Measurements from ENCODE around the gene CINP.

CINP gene

DNA sequence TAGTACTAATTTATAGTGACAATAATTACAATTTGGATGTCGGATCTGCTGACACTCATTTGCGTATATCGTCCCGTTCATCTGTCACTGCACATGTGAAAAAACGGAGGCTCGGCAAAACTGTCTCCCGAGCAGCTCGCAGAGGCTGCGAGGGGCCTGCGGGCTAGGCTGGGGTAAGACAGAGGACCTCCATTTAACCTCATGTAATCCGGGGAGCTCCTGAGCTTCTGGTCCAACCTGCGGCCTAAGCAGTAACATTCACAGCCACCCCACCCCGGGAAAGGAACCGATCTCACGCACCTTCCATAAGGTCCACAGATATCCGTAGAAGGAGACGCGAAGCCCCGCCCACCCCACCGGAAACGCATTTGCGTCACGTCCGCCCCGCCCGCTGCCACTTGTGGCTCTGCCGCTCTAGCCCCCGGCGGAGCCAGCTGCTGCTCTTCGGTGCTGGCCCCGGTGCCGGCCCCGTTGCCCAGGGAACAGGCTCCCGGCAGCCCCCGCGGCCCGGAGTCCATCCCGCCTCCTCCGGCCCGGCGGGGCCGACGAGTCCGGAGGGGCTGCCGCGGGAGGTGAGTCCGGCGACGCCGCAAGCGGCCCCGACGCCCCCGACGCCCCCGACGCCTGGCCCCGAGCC lies at the start of gene CINP, which contains the start of gene TECPR2:
Gene CINP (minus strand): TSS at position 346 of the 637 bp plus-strand sequence. CDS start 39 bp downstream, at position 307.
Gene TECPR2 (plus strand): TSS at position 397 of the 637 bp plus-strand sequence. CDS start 13,781 bp downstream, outside the sequence.
- peak; percentile 99 for DNase-seq
- peak within 1 kb of the TSS; percentile 94 for H3K4me3 Mint-ChIP-seq
- peaks cover 15% of the 10 kb centered on the region for H3K4me1 Mint-ChIP-seq
- H3K27me3 Mint-ChIP-seq (ENCODE audit: low read depth, poor library complexity), result no peaks in the 10 kb centered on the region
- TF ChIP-seq CTCF (IDR thresholded peaks at IDR 0.05), result no peak
- peaks cover 8% of the 10 kb centered on the region for H3K36me3 Mint-ChIP-seq (ENCODE audit: low read depth)
- H3K9me3 Mint-ChIP-seq, result no peaks in the 10 kb centered on the region
- peak within 1 kb of the TSS; percentile 75 for H3K27ac Mint-ChIP-seq

DNA sequence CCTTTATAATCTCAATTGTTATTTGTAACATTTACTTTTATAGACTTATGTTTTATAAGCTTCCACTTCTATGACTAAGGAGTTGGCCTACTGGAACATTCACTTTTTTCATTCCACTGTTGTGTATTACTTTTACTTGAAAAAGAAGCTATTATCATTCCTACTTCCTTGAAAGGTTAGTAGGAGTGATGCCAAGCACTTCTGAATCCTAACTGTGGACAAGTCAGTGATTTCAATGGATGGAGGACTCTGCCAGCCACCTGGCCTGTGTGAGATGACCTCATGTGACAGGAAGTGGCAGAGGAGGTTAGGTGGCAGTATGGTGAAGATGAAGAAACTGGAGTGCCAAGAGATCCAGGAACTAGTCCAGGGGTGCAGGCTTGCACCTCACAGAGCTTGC lies 46.0 kb upstream of the CINP start:
- no peak for TF ChIP-seq CTCF (IDR thresholded peaks at IDR 0.05)
- H3K4me3 Mint-ChIP-seq, result no peak overlapping the region
- no peaks in the 10 kb centered on the region for H3K9me3 Mint-ChIP-seq
- H3K36me3 Mint-ChIP-seq (ENCODE audit: low read depth), result peaks cover 41% of the 10 kb centered on the region
- DNase-seq, result no peak
- H3K4me1 Mint-ChIP-seq, result no peaks in the 10 kb centered on the region
- no peaks in the 10 kb centered on the region for H3K27me3 Mint-ChIP-seq (ENCODE audit: low read depth, poor library complexity)
- no peak overlapping the region for H3K27ac Mint-ChIP-seq

GRCh38 chr14:102407258-102407657 lies 44.6 kb upstream of the CINP start:
- DNase-seq, result no peak
- TF ChIP-seq CTCF (IDR thresholded peaks at IDR 0.05), result no peak
- H3K9me3 Mint-ChIP-seq, result peaks cover 15% of the 10 kb centered on the region
- H3K27ac Mint-ChIP-seq, result no peak overlapping the region
- H3K36me3 Mint-ChIP-seq (ENCODE audit: low read depth), result peaks cover 56% of the 10 kb centered on the region
- no peak overlapping the region for H3K4me3 Mint-ChIP-seq
- H3K27me3 Mint-ChIP-seq (ENCODE audit: low read depth, poor library complexity), result no peaks in the 10 kb centered on the region
- no peaks in the 10 kb centered on the region for H3K4me1 Mint-ChIP-seq

- no peaks in the 10 kb centered on the region for H3K4me1 Mint-ChIP-seq
- no peak for DNase-seq
- peaks cover 83% of the 10 kb centered on the region for H3K36me3 Mint-ChIP-seq (ENCODE audit: low read depth)
- peaks cover 52% of the 10 kb centered on the region for H3K9me3 Mint-ChIP-seq
- no peak for TF ChIP-seq CTCF (IDR thresholded peaks at IDR 0.05)
- H3K27me3 Mint-ChIP-seq (ENCODE audit: low read depth, poor library complexity), result peaks cover 4% of the 10 kb centered on the region
- no peak overlapping the region for H3K27ac Mint-ChIP-seq
- no peak overlapping the region for H3K4me3 Mint-ChIP-seq
These were observed 40.3 kb upstream of the CINP start for GRCh38 chr14:102403028-102403427.

DNA sequence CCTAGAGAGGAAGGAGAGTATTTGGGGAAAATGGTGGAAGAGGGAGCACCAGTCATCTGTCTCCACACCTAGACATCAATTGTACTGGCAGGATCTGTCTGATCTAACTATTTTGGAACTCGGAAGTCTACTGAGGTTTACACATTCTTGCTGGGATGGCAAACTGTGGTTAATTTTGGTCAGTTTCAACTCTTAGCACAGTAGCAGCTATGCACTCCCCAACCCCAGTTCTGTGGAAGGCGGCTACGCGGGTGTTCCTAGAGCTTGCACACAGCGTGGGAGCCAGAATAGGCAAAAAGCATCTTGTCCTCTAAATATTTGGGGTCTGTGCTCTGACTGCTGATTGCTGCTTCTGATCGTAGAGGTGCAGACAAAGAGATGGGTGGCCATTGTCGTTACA lies 33.8 kb upstream of the CINP start:
- Mint-ChIP-seq H3K36me3 (ENCODE audit: low read depth) (peaks cover 78% of the 10 kb centered on the region), H3K27me3 (ENCODE audit: low read depth, poor library complexity) (peaks cover 5% of the 10 kb centered on the region), H3K4me3 (no peak overlapping the region), H3K4me1 (peaks cover 12% of the 10 kb centered on the region), H3K27ac (no peak overlapping the region), H3K9me3 (peaks cover 53% of the 10 kb centered on the region)
- TF ChIP-seq CTCF (IDR thresholded peaks at IDR 0.05), result no peak
- DNase-seq, result no peak
